ENCODE data around the gene FHDC1. TPM values are rescaled to one million over a fixed set of nuclear protein-coding genes. Genes with fewer than 3 reads are reported as not detected.

FHDC1 gene
- total RNA-seq, 1 experiment from 2014 or later: 19.9 TPM

- DNase-seq: no peak
- Histone ChIP-seq H2BK15ac (ENCODE audit: low read depth, low read length) (no peak overlapping the region), H3K27me3 (ENCODE audit: insufficient read depth, low read length) (no peaks in the 10 kb centered on the region), H3K4me2 (ENCODE audit: insufficient read depth, insufficient read length, low read length) (no peak overlapping the region), H3K4ac (ENCODE audit: low read depth, low read length) (no peak overlapping the region), H2AFZ (ENCODE audit: low read length) (no peak overlapping the region), H4K8ac (replicated peaks; ENCODE audit: insufficient read length, low read depth, low read length) (no peak overlapping the region), H3K9ac (ENCODE audit: extremely low read depth, insufficient read length, low read length) (no peak overlapping the region), H4K91ac (ENCODE audit: insufficient read length, low read depth, low read length) (no peak overlapping the region), H3K14ac (ENCODE audit: insufficient read depth, low read length) (no peak overlapping the region), H2BK20ac (ENCODE audit: low read depth, low read length, poor library complexity, severe bottlenecking) (no peak overlapping the region), H4K5ac (ENCODE audit: insufficient read length, low read depth, low read length) (no peak overlapping the region), H3K4me1 (ENCODE audit: insufficient read depth, low read length) (no peaks in the 10 kb centered on the region; the same call in 1 of the 2 replicates), H3K79me1 (ENCODE audit: insufficient read depth, low read depth, low read length, poor library complexity, severe bottlenecking) (no peaks in the 10 kb centered on the region), H3K18ac (ENCODE audit: insufficient read length, low read depth, low read length) (no peak overlapping the region), H4K20me1 (ENCODE audit: control insufficient read depth, insufficient read depth, insufficient read length) (no peaks in the 10 kb centered on the region), H2BK120ac (ENCODE audit: low read depth, low read length, poor library complexity, severe bottlenecking) (no peak overlapping the region), H3K79me2 (ENCODE audit: insufficient read depth, low read length) (no peaks in the 10 kb centered on the region), H3K56ac (ENCODE audit: insufficient read length, low read depth, low read length) (no peak overlapping the region), H3K23ac (ENCODE audit: insufficient read length, low read depth, low read length) (no peak overlapping the region), H3K9me3 (ENCODE audit: control insufficient read depth, low read depth, low read length) (no peaks in the 10 kb centered on the region), H2BK12ac (ENCODE audit: insufficient read length, low read depth, low read length) (no peak overlapping the region), H3K27ac (ENCODE audit: insufficient read length, low read depth, low read length) (no peak overlapping the region), H3T11ph (ENCODE audit: low read length) (no peak overlapping the region), H2BK5ac (ENCODE audit: insufficient read length, low read length) (no peak overlapping the region), H3K23me2 (ENCODE audit: insufficient read length, low read depth, low read length, poor library complexity, severe bottlenecking) (no peaks in the 10 kb centered on the region), H2AK5ac (ENCODE audit: insufficient read length, low read length) (no peak overlapping the region)
- Mint-ChIP-seq H3K27me3 (ENCODE audit: low read depth) (peaks cover 5% of the 10 kb centered on the region; the same call in 1 of the 2 replicates), H3K36me3 (ENCODE audit: insufficient read depth in 1 of 3, low read depth in 3 of 3) (peaks cover 0 to 15% (median 13%) of the 10 kb centered on the region in 3 experiments), H3K9me3 (peaks cover 13 to 14% of the 10 kb centered on the region in 2 experiments; a peak in 4 of 5 replicates), H3K4me3 (no peak overlapping the region), H3K4me1 (peaks cover 20 to 25% of the 10 kb centered on the region in 2 experiments), H3K27ac (peak overlapping the region in 1 of 3 experiments; percentile 53; a peak in 2 of 7 replicates)
- no CpG with 5 or more reads among the region's 5 CpGs for WGBS (ENCODE audit: extremely low coverage, insufficient read length, low lambda C conversion rate)
- TF ChIP-seq CTCF (conservative IDR thresholded peaks at IDR 0.05): no peak
Measured at GRCh38 chr4:153013202-153013977, 77.3 kb downstream of the FHDC1 start.

Data from H9 (cell line).